SH-SY5Y (cell line): ENCODE data around the gene VPREB3.

Source experiments
- GATA2 ChIP-seq: IDR thresholded peaks from 2 replicates; pipeline ENCODE4 v1.6.1; 2011; ENCODE audit warnings: mild to moderate bottlenecking, low read depth, low read length
- GATA3 ChIP-seq: IDR thresholded peaks from 2 replicates; pipeline ENCODE4 v1.6.1; 2011; ENCODE audit warnings: low read depth, mild to moderate bottlenecking, low read length, moderate library complexity

VPREB3 gene

DNA sequence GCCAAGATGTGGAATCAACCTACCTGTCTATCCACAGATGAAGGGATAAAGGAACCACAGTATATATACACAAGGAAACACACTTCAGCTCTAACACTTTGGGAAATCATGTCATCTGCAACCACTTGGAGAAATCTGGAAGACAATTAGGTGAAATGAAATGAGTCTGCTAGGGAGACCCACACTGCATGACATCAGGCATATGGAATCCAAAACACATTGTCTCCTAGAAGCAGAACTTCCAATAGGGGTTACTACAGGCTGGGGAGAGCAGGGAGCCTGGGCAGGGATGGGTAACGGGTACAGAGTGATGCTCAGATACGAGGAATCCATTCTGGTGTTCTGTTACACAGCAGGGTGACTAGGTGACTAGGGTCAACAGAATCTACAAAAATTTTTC is 45.1 kb downstream of the VPREB3 start:
- TF ChIP-seq GATA2 (no peak), GATA3 (no peak)

DNA sequence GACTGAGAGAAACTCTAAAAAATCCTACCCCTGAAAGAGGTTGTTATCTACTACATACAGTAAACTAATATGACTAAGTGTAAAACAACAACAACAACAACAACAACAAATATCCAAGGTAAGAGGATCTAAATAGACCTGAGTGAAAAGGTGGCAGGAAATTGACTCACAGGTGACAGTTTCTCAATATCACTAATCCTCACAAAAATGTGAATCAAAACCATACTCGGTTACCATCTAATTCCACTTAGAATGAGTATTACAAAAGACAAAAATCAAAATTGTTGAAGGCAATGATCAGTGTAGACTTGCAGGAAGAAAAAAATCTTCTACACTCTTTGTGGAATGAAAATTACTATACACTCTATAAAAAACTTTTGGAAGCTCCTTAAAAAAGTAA is 46.0 kb downstream of the VPREB3 start:
- no peak for TF ChIP-seq GATA2
- TF ChIP-seq GATA3: no peak

- TF ChIP-seq GATA2: no peak
- no peak for TF ChIP-seq GATA3
These were observed 48.9 kb downstream of the VPREB3 start for GRCh38 chr22:23705358-23705757.

DNA sequence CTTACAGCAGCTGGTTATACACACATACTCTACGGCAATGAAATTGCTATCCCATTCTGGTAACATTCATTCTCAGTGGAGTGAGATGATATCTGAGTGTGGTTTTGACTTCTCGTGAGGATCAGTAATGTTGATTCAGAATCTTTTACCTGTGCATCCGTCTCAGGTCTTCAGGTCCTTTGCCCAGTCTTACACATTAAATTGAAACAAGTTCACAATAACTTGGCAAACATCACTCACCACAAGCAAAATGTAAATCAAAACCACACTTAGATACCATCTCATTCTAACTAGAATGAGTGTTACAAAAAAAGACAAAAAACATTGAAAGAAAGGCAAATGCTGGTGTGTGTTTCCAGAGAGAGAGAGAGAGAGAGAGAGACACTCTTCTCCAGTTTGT is 49.4 kb downstream of the VPREB3 start:
- TF ChIP-seq GATA3: no peak
- no peak for TF ChIP-seq GATA2

GRCh38 chr22:23704062-23704461 is 50.2 kb downstream of the VPREB3 start:
- TF ChIP-seq GATA2 (peak; percentile 72), GATA3 (peak; percentile 64)
